GM19043 (cell line): ENCODE measurements around the gene TMED1.

Experiments used
- ATAC-seq: cut with Tn5 transposase; IDR thresholded peaks from one replicate; pipeline ENCODE4 v1.9.1; 2021; ENCODE audit warnings: low read depth; ENCODE audit not compliant: unreplicated experiment

TMED1 gene

DNA sequence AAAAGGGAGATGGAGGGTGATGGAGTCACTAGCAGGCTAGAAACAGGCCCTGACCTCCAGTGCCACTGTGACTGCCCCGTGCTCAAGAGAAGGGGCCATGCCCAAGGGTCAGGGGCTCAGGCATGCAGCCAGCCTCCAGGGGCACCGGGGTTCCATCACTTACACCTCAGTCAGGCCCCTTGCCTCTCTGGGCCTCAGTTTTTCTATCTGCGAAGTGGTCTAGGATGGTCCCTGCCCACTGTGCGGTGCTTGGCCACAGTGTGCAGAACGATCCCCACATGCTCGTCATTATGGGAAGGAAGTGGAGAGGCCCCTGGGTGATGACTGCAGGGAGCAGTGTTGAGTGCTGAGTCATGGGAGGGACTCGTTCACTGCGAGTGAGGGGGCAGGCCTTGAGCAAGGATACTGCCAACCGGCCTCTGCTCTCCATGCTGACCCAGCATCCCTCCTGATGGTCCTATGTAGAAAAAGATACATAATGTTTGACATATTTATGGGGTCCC, 23.1 kb downstream of the TMED1 start:
- no peak for ATAC-seq

DNA sequence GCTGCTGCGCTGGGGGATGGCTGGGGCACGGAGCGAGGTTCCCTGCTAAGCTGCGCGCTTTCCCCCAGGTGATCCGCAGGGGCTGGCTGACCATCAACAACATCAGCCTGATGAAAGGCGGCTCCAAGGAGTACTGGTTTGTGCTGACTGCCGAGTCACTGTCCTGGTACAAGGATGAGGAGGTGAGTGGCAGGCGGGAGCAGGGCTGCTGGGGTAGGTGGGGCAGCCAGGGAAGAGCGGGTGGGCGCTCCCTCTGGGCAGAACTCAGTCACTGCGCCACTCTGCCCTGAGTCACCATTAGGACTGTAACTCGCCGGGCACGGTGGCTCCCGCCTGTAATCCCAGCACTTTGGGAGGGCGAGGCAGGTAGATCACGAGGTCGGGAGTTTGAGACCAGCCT, 23.8 kb downstream of the TMED1 start:
- ATAC-seq = no peak

DNA sequence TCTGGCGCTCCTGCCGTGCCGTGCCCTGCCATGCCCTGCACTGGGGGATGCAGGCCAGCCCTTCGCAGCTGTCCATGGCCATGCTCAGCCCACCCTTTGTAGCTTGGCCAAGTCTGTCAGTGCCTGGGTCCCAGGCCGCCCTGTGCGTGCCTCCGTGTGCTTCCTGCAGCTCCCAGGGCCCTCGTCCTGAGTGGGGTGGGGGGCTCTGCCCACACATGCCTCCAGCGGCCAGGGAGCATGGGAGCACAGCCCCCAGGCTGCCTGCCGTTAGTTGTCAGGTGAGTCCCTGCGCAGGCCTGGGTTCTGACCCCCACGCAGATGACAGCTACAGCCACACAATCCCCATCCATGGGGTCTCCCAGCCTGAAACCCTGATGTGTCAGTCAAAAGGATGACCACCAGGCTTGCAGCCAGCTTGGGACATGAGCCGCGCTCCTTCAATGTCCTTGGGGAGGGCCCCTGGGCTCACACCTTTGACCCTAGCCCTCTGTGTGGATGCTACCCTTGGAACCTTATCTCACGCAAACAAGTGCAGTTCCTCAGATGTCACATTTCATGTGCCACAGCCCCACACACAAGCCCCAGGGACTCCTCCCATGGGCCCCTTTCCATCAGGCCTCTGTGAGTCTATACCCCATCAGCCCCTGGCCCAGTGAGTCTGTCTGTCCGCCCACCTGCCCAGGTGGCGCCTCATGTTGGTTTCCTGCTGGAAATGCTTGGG, 24.5 kb downstream of the TMED1 start:
- ATAC-seq = no peak

DNA sequence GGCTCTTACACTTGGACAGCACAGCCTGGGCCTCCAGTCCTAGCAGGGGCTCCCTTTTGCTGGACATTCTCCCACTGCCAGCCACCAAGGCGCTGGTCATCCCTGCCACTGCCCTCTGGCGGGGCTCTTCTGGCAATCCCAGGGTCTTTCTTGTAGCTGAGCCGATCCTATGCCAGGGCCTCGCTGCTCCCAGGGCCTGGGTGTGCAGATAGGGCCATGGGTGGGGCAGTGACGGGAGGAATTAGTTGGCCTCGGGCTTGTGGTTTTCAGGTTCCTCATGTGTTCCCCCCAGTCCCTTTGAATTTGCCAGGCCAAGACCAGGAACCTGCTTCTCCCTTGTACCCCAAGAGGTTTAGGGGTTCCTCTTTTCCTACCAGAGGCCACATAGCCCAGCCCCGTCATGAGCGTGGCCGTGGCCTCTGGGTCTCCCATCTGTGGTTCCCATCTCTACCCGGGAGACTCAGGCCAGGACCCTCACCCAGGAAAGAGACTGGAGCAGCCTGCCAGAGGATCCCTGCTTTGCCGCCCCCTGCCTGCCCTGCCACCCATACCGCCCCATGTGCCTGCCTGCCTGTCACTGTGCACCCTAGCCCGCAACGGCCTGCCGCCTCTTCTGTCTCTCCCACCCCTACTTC, 26.2 kb downstream of the TMED1 start:
- ATAC-seq = no peak

DNA sequence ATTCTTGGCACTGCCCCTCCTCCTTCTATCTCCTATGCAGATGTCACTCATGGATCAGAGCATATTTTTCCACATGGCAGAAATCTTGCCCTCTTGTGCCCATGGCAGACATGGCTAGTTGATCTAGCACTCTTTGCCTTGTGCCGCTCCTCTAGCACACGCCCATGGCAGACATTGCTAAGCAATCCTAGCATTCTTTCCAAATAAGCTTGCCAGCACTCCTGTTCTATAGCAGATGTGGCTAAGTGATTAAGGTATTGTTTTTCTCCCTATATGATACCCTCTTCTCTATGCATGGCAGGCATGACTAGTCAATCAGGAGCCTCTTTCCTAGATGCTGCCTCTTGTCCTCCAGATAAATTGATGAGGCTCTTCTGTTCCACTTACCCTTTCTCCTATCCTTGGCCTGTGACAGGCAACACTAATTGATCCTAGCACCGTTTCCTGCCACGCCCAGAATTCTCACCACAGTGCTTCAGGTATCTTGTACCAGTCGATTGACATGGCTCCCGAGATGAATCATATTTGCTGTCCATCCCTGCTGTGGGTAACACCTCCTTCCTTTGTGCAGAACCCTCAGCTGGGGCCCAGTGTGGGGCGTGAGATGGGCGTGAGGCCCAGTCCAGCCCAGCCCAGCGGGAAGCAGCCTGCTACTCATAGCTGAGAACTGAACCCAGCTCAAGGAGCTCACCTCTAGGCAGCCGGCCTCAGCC, 26.9 kb downstream of the TMED1 start:
- ATAC-seq = no peak

DNA sequence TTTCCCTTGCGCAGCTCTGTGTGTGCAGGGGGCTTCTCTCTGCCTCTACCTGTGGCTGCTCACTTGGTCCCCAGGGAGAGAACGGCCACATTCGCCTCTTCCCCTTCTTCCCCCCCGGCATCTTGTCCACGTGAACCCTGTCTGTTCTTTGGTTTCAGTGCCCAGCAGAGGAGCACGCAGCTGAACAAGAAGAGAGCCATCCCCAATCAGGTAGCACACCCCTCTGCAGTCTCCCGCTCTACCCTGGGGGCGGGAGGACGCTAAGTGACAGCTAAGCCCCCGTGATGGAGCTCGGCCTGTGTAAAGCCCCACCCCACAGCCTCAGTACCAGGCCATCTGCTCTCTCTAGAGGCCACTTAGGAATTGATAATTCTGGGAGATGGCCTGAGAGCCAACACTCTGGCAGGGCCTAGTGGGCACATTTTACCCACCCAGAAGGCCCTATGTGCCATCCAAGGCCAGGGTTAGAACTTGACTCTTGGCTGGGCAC, 30.2 kb downstream of the TMED1 start:
- ATAC-seq = no peak

DNA sequence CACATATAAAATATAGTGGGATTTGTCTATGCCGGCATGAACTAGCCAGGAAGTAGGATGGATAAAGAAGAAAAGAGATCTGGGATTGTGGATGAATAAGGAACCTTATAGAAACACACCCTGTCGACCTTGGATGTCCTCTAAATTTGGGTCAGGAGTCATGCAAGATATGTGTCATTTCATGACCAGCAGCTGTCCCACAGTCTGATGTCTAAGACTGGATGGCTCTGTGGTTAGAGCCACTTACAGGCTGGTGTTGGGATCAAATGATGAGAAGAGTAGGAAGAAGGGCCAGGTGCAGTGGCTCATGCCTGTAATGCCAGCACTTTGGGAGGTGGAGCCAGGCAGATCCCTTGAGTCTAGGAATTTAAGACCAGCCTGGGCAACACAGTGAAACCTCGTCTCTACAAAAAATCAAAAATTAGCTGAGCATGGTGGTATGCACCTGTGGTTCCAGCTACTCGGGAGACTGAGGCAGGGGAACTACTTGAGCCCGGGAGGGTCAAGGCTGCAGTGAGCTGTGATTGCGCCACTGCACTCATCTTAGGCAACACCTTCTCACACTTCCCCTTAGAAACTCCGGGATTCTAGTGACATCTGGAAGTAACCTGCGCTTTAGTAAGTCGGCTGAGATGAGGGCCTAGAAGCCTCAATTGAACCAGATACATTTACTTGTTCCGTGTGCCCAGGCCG, 30.8 kb downstream of the TMED1 start:
- no peak for ATAC-seq

DNA sequence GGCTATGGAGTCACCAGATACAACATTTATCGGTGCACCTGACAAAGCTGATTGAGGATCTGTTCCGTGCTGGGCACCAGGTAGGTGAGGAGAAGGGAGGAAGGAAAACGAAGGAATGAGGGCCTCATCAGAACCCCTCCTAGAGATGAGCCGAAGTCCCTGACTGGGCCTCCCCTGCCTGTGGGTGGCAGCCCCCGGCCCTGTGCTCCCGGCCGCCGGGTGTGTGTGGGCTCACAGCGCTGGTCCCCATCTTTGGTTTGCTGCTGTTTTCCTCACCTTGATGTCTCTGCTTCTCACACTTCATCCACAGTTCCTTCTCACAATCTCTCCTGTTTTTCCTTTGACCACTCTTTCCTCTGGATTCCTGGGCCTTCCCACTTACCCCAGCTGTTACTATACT, 32.8 kb downstream of the TMED1 start:
- no peak for ATAC-seq

DNA sequence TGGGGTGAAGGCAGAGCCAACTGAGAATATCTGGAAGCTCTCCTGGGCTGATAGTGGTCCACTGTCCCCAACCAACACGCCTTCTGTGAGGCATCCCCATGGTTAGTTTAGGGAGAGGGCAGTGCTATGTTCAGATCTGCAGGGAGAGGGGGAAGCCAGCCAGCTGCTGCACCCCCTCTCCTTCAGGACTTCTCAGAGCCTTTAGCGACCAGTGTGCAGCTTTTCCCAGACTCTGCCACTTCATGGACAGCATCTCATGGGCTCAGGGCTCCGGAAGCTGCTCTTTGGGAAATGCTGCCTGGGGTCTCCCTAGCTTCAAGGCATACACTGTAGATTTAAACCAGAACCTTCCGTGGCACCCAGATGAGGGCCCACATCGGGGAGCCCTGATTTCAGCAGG, 33.5 kb downstream of the TMED1 start:
- no peak for ATAC-seq

DNA sequence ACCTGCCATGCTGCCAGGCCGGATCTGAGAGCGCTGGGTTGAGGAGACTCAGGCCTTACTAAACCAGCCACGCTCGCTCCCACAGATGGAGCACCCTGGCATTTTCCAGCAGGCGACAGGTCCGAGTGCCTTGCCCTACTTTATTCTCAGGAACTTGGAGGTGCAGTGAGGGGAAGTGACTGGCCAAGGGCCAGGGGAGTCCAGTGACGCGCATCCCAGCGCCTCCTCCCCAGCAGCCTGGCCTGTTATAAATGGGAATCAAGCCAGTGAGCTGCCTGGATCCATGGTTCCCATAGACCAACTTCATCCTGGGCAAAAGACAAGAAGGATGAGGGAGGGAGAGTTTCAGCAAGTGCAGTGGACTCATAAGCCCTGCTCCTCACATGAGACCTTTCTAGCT, 35.5 kb downstream of the TMED1 start:
- no peak for ATAC-seq

DNA sequence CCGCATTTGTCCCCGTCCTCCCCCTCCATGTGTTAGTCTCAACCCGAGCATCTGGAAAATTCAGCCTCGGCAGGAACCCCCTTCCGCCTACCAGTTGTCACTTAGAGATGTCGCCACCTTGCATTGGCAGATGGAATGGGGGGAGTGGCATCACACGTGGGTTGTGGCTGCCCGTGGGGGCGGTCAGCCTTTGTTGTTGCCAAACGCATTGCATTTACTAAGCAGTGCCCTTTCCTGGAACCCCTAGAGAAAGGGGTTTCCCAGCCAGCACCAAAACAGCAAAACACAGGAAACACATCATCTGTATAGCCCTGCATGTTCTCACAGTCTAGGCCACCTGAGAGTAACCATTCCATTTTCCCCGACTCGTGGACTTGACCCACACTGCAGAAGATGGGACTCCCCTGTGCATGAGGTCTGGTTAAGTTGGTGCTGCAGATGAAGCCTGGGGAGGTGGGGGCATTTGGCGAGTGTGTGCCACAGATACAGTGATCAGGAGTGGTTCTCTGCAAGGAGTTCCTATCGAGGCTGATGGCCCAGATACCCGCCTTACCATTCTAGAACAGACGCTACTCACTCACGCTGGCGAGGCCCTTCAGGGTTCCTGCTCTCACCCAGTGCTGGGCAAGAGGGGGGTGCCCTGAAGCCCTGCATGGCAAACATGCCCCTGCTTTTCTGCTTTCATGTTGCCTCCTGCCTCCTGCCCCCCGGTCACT, 38.3 kb downstream of the TMED1 start:
- ATAC-seq = no peak

DNA sequence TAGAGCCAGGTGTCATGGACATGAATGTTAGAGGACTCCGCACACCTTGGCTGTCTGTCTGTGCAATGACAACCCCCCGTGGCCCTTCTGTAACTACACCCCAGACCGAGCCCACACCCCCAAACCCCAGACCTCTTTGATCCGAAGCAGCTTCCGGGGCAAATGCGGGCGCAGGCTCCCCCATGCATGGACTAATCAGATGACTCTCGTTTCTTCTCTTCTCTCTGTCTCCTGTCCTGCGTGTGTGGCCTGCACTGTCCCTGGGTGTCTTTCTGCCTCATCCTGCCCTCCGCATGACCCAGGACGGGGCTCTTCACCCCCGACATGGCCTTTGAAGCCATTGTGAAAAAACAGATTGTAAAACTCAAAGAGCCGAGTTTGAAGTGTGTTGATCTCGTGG, 38.9 kb downstream of the TMED1 start:
- ATAC-seq = no peak

DNA sequence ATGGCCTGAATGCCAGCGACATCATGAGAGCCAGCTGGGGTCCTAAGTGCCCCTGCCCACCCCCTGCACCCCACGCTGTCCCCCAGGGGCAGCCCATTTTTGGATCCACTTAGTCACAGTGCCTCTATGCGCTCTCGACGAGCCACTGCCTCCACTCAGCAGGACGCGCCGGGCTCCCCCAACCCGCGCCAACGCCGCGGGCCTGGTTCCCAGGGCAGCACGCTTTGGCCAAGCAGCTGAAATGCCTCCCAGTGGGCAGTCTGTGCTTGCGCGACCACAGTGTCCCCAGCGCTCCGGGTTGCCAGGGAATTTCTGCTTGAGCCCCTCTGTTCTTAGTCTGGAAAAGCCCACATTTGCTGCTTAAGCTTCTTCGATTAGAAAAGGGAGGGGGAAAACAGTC, 39.4 kb downstream of the TMED1 start:
- no peak for ATAC-seq

DNA sequence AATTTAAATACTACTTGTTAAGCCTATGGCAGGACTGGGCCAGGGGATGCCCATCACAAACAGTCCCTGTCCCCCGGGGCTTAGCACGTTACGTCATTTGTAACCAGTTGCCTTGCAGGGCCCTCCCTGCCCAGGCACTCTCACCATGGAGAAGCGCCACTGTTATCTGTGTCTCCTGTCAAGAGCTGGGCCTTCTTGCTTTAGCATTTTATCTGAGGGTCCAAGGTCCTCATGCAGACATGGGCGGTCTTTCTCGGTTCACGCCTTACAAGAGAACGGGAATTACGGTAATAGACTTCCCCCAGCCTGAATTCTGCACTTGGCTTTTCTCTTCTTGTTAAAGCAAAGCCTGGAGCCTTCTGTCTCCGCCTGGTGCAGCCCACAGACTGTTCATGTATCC, 46.1 kb downstream of the TMED1 start:
- ATAC-seq = no peak

DNA sequence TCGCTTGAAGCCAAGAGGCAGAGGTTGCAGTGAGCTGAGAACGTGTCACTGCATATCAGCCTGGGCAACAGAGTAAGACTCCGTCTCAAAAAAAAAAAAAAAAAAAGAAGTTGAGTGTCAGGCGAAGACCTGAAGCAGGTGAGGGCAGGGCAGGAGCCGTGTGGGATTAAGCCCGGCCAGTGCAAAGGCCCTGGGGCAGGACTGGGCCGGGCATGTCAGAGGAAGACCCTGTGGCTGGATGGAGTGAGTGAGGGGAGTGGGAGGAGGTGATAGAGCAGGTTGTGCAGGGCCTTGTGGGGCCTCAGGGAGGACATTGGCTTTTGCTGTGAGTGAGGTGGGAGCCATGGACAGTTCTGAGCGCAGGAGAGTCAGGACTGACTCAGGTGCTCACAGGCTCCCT, 47.9 kb downstream of the TMED1 start:
- ATAC-seq = no peak

DNA sequence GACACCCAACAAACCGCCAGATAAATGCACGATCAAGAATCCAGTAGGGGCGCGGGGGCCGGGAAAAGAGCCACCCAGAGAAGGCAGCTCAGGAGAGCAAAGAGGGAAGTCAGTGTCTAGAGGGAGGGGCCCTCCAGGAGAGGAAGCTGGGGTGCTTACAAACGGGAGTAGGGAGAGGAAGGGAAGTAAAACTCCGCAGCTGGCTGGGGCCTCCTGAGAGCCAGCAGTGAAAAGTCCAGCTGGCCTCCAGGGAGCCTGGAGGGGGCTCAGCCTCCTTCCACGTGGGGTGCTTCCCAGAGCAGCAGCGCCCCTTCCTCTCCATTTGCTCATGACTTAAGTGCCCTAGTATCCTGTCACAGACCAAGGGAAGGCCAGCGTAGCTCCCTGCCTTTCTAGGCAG, 51.8 kb downstream of the TMED1 start:
- no peak for ATAC-seq

DNA sequence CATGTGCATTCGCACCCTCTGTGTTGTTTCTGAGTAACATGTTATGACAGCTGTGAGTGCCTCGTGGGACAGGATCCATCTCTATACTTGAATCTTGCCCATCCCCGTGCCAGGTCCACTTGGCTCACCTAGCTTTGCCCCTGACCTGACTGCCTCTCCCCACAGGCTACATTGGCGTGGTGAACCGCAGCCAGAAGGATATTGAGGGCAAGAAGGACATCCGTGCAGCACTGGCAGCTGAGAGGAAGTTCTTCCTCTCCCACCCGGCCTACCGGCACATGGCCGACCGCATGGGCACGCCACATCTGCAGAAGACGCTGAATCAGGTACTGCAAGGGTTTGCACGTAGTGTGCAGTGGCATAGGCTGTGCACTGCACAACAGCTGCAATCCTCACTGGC, 53.2 kb downstream of the TMED1 start:
- ATAC-seq = no peak
